Loucy (cell line): ENCODE measurements around the gene ARRB1.

ENCODE experiments used
- H2AFZ ChIP-seq: fragments of 200-600 bp; sonication (generic); 2 replicates; pipeline ENCODE4 v1.6.0; 2016; ENCODE audit warnings: antibody characterized with exemption, mild to moderate bottlenecking, low read length, moderate library complexity
- H3F3A ChIP-seq: fragments of 200-600 bp; 2 replicates; pipeline ENCODE4 v1.6.0; 2016; ENCODE audit warnings: antibody characterized with exemption, low read depth, mild to moderate bottlenecking
- H3K27me3 ChIP-seq: fragments of 200-600 bp; sonication (generic); 2 replicates; pipeline ENCODE4 v1.6.1; 2014; ENCODE audit warnings: low read length, mild to moderate bottlenecking; ENCODE audit not compliant: insufficient read depth, poor library complexity, severe bottlenecking
- H3K36me3 ChIP-seq: fragments of 200-600 bp; sonication (generic); 2 replicates; pipeline ENCODE4 v1.6.1; 2016; ENCODE audit warnings: low read length; ENCODE audit not compliant: insufficient read depth
- H3K4me1 ChIP-seq: fragments of 200-600 bp; sonication (generic); 2 replicates; pipeline ENCODE4 v1.5.1; 2014; ENCODE audit warnings: low read length, mild to moderate bottlenecking; ENCODE audit not compliant: insufficient read depth, poor library complexity, severe bottlenecking
- H3K4me2 ChIP-seq: fragments of 200-600 bp; sonication (generic); 2 replicates; pipeline ENCODE4 v1.6.0; 2014; ENCODE audit warnings: antibody characterized with exemption, low read length, low read depth, mild to moderate bottlenecking; ENCODE audit not compliant: poor library complexity, severe bottlenecking
- H3K4me3 ChIP-seq: fragments of 200-600 bp; sonication (generic); 2 replicates; pipeline ENCODE4 v1.5.1; 2014; ENCODE audit warnings: low read length, mild to moderate bottlenecking, mixed read lengths; ENCODE audit not compliant: poor library complexity, severe bottlenecking
- H3K79me2 ChIP-seq: fragments of 200-600 bp; sonication (generic); 2 replicates; pipeline ENCODE4 v1.6.1; 2014; ENCODE audit warnings: low read length; ENCODE audit not compliant: insufficient read depth
- H3K9ac ChIP-seq: fragments of 200-600 bp; sonication (generic); 2 replicates; pipeline ENCODE4 v1.6.0; 2014; ENCODE audit warnings: mild to moderate bottlenecking, low read depth, low read length, moderate library complexity; ENCODE audit not compliant: poor library complexity, severe bottlenecking
- H3K9me2 ChIP-seq: fragments of 200-600 bp; sonication (generic); replicated peaks from 2 replicates; pipeline ENCODE4 v1.6.1; 2016; ENCODE audit warnings: low read depth, low read length, mixed read lengths
- H3K9me3 ChIP-seq: fragments of 200-600 bp; sonication (generic); 2 replicates; pipeline ENCODE4 v1.6.1; 2014; ENCODE audit warnings: mild to moderate bottlenecking, antibody characterized with exemption, low read length, low read depth; ENCODE audit not compliant: insufficient read depth
- H4K20me1 ChIP-seq: fragments of 200-600 bp; sonication (generic); 2 replicates; pipeline ENCODE4 v1.6.0; 2014; ENCODE audit warnings: antibody characterized with exemption, low read length, mild to moderate bottlenecking; ENCODE audit not compliant: insufficient read depth, poor library complexity, severe bottlenecking
- EZH2phosphoT487 ChIP-seq: fragments of 200-600 bp; IDR thresholded peaks from 2 replicates; pipeline ENCODE4 v1.6.1; 2018; ENCODE audit warnings: antibody characterized with exemption, mild to moderate bottlenecking, moderate library complexity, borderline replicate concordance
- TF ChIP-seq, protein P1 (sequence below): fragments of 200-600 bp; sonication (generic); conservative IDR thresholded peaks from 2 replicates; pipeline ENCODE4 v1.5.1; 2014; ENCODE audit warnings: mild to moderate bottlenecking, antibody characterized with exemption, low read length

Gene ARRB1

DNA sequence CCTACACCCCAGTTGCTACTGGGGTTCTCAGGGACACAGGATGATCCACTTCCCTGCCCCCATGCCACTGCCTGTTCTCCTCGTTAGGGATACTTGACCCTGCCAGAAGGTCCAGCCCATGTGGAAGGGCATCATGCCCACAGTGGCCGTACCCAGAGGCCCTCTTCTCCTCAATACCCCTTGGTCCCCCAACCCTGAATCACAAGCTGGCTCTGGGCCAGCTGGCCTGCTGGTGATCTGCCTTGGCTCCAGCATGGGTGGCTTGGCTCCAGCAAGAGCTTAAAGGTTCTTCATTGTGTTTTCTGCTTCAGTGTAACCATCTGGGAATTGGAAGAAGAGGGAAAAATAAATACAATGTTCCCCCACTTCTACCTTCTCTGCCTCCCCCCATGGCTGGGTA lies 122.0 kb downstream of the ARRB1 start:
- H3K4me1 ChIP-seq, result no peaks in the 10 kb centered on the region
- H3K36me3 ChIP-seq, result no peaks in the 10 kb centered on the region
- no peaks in the 10 kb centered on the region for H3K9me3 ChIP-seq
- no peak for TF ChIP-seq EZH2phosphoT487
- TF ChIP-seq, protein P1, sequence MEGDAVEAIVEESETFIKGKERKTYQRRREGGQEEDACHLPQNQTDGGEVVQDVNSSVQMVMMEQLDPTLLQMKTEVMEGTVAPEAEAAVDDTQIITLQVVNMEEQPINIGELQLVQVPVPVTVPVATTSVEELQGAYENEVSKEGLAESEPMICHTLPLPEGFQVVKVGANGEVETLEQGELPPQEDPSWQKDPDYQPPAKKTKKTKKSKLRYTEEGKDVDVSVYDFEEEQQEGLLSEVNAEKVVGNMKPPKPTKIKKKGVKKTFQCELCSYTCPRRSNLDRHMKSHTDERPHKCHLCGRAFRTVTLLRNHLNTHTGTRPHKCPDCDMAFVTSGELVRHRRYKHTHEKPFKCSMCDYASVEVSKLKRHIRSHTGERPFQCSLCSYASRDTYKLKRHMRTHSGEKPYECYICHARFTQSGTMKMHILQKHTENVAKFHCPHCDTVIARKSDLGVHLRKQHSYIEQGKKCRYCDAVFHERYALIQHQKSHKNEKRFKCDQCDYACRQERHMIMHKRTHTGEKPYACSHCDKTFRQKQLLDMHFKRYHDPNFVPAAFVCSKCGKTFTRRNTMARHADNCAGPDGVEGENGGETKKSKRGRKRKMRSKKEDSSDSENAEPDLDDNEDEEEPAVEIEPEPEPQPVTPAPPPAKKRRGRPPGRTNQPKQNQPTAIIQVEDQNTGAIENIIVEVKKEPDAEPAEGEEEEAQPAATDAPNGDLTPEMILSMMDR, result no peak
- H3K9ac ChIP-seq, result no peak overlapping the region
- H3F3A ChIP-seq, result no peaks in the 10 kb centered on the region
- H4K20me1 ChIP-seq, result no peaks in the 10 kb centered on the region
- H3K79me2 ChIP-seq, result no peaks in the 10 kb centered on the region
- no peak overlapping the region for H3K4me3 ChIP-seq
- H3K9me2 ChIP-seq, result no peaks in the 10 kb centered on the region
- no peaks in the 10 kb centered on the region for H3K27me3 ChIP-seq
- no peak overlapping the region for H2AFZ ChIP-seq
- no peak overlapping the region for H3K4me2 ChIP-seq

DNA sequence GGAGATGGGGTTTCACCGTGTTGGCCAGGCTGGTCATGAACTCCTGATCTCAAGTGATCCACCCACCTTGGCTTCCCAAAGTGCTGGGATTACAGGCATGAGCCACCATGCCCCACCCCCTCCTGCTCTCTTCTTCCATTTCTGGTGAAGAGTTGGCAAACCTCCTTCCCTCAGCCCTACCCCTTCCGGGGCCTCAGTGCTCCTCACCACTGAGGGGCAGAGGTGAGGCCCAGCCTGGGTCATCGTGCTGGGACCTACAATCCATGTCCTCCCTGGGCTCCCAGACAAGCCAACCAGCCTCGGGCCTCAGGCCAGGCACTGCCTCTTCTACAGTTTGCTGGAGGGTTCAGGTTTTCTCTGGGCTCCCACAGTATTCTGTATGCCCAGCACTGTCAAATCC lies 125.7 kb downstream of the ARRB1 start:
- no peak overlapping the region for H3K9ac ChIP-seq
- H3K4me2 ChIP-seq, result no peak overlapping the region
- no peak overlapping the region for H2AFZ ChIP-seq
- H3K9me2 ChIP-seq, result no peaks in the 10 kb centered on the region
- H3K36me3 ChIP-seq, result no peaks in the 10 kb centered on the region
- no peaks in the 10 kb centered on the region for H3K27me3 ChIP-seq
- no peaks in the 10 kb centered on the region for H3K4me1 ChIP-seq
- no peaks in the 10 kb centered on the region for H3K9me3 ChIP-seq
- TF ChIP-seq, protein P1, result no peak
- TF ChIP-seq EZH2phosphoT487, result no peak
- no peak overlapping the region for H3K4me3 ChIP-seq
- H3F3A ChIP-seq, result no peaks in the 10 kb centered on the region
- no peaks in the 10 kb centered on the region for H4K20me1 ChIP-seq
- no peaks in the 10 kb centered on the region for H3K79me2 ChIP-seq

DNA sequence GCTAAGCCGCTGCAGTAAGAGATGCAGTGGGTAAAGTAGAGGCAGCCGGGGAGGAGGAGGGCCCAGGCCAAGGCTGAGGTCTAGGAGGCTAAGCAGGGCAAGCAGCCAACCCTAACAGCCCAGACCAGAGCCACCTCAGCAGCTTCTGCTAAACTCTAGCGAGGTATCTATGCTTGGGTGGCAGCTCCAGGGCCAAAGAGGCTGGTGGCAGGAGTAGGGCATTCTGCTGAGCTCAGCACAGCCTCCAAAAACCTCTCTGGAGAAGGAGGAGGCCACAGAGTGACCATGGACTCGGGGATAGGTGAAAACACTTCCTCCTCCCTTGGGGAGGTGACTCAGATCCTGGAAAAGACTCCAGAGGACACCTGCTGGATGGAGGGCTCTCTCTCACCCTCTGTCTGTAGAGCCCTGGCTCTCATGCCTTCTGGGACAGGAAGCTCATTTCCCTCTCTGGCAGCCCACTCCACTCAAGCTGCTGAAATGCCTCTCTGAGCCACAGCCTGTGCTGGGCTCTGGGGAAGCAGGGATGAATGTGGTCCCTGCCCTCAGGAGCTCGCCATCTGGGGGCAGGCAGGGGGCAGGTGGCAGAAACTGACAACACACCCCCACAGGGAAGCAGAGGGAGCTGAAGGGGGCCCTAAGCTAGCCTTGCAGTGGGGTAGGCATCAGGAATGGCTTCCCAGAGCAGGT lies 127.4 kb downstream of the ARRB1 start:
- TF ChIP-seq, protein P1, result peak; percentile 15; the same call in 1 of the 2 replicates
- TF ChIP-seq EZH2phosphoT487, result no peak
- H3K9me2 ChIP-seq, result no peaks in the 10 kb centered on the region
- H3K9ac ChIP-seq, result no peak overlapping the region

More for the DNA sequence above, 127.4 kb downstream of the ARRB1 start:
- H3K4me2 ChIP-seq, result no peak overlapping the region
- H2AFZ ChIP-seq, result no peak overlapping the region
- H3K4me3 ChIP-seq, result no peak overlapping the region
- no peaks in the 10 kb centered on the region for H3K79me2 ChIP-seq
- no peaks in the 10 kb centered on the region for H3K36me3 ChIP-seq
- no peaks in the 10 kb centered on the region for H3K4me1 ChIP-seq
- no peaks in the 10 kb centered on the region for H4K20me1 ChIP-seq
- H3F3A ChIP-seq, result no peaks in the 10 kb centered on the region
- H3K9me3 ChIP-seq, result no peaks in the 10 kb centered on the region
- no peaks in the 10 kb centered on the region for H3K27me3 ChIP-seq
